ENCODE data around the gene TRMU. TPM values are rescaled to one million over a fixed set of nuclear protein-coding genes. Genes with fewer than 3 reads are reported as not detected.
A peak's percentile ranks its signal among the peaks of the same experiment; 100 is the strongest.

The TRMU gene
- total and polyA plus RNA-seq, 2 of the 8 experiments (the other 6 are each of a cell fraction or from before 2014, with no cell fraction given) = 43.4 to 70.6 TPM

GRCh38 chr22:46363611-46364321, 28.3 kb downstream of the TRMU start:
- H3K27me3 ChIP-seq (replicated peaks in 1 of 4; ENCODE audit: control insufficient read depth in 3 of 4, extremely low read depth in 1 of 4, insufficient read depth in 3 of 4, low read length in 3 of 4) = no peaks in the 10 kb centered on the region
- no peak overlapping the region for H3K27ac ChIP-seq (ENCODE audit: low read depth, low read length)
- no peak overlapping the region for H2BK20ac ChIP-seq (ENCODE audit: low read length)
- no peak overlapping the region for H3K56ac ChIP-seq (replicated peaks; ENCODE audit: insufficient read length, low read depth, low read length)
- no peak overlapping the region for H3K23ac ChIP-seq (ENCODE audit: insufficient read length)
- no peak overlapping the region for H2BK120ac ChIP-seq (replicated peaks; ENCODE audit: low read depth, low read length)
- no peak overlapping the region for H3K18ac ChIP-seq (ENCODE audit: extremely low read depth, low read length)
- CTCF ChIA-PET (ENCODE audit: partially characterized antibody) = interaction anchor here (2.9 kb wide), 1 partner anchor 178 kb away, joined by 13 read pairs; no protein-coding TSS in a partner anchor
- no peak overlapping the region for H4K5ac ChIP-seq (ENCODE audit: insufficient read length, low read depth, low read length)
- peaks cover 0 to 3% (median 0%) of the 10 kb centered on the region in 4 experiments; a peak in 1 of 8 replicates for H3K36me3 ChIP-seq (ENCODE audit: control insufficient read depth in 2 of 4, insufficient read depth in 4 of 4, low read length in 3 of 4)
- no peaks in the 10 kb centered on the region; a peak in 1 of 4 replicates for H3K9me3 ChIP-seq (ENCODE audit: insufficient read depth in 2 of 2, low read depth in 1 of 2, low read length in 1 of 2)
- H3K23me2 ChIP-seq (ENCODE audit: low read depth, low read length) = no peaks in the 10 kb centered on the region
- 90% methylated on average over 30 of the region's 35 CpGs; no CpG with 5 or more reads in 1 of the 2 experiments for WGBS, 2 experiments (ENCODE audit: extremely low coverage in 1 of 2, insufficient coverage in 1 of 2, insufficient read length in 1 of 2, insufficient replicate concordance in 2 of 2, low coverage in 1 of 2, low lambda C conversion rate in 2 of 2, missing lambda C conversion rate in 1 of 2)
- H2BK15ac ChIP-seq (ENCODE audit: low read length) = no peak overlapping the region
- no peak overlapping the region for H3K4me2 ChIP-seq (ENCODE audit: insufficient read depth in 1 of 2, low read depth in 2 of 2, low read length in 2 of 2)
- H2BK12ac ChIP-seq (ENCODE audit: low read depth, low read length) = no peak overlapping the region
- DNase-seq (ENCODE audit: low read depth in 1 of 2, low spot score in 2 of 2) = no peak
- POLR2A ChIA-PET (ENCODE audit: partially characterized antibody) = no interaction called here
- H3K4me1 ChIP-seq (replicated peaks in 1 of 4; ENCODE audit: control insufficient read depth in 3 of 4, insufficient read depth in 4 of 4, low read length in 3 of 4) = peaks cover 0 to 15% (median 6%) of the 10 kb centered on the region in 4 experiments; a peak in 5 of 7 replicates
- no peaks in the 10 kb centered on the region for H3K79me2 ChIP-seq (ENCODE audit: control insufficient read depth in 1 of 2, insufficient read depth in 2 of 2, low read length in 2 of 2)
- H3K9ac ChIP-seq (replicated peaks in 1 of 4; ENCODE audit: extremely low read depth in 1 of 4, low read depth in 3 of 4, low read length in 3 of 4) = no peak overlapping the region
- H3K14ac ChIP-seq (ENCODE audit: insufficient read length) = no peak overlapping the region
- no peak overlapping the region for H3K4ac ChIP-seq (replicated peaks; ENCODE audit: insufficient read length, low read depth, low read length)
- no peak overlapping the region for H3K4me3 ChIP-seq (ENCODE audit: extremely low read depth in 1 of 4, insufficient read depth in 2 of 4, low read depth in 3 of 4, low read length in 4 of 4)
- peaks cover 0 to 5% of the 10 kb centered on the region in 2 experiments for H4K20me1 ChIP-seq (replicated peaks in 1 of 2; ENCODE audit: control insufficient read depth in 1 of 2, insufficient read depth in 2 of 2, low read length in 2 of 2)
- FAIRE-seq = no peak
- H3K79me1 ChIP-seq (ENCODE audit: low read depth, low read length) = no peaks in the 10 kb centered on the region
- H4K8ac ChIP-seq (ENCODE audit: extremely low read depth, insufficient read depth, low read length) = 0 out of 2 replicates have a peak overlapping the region, but pooled peaks have one; percentile 3
- H2AFZ ChIP-seq (ENCODE audit: low read length) = no peak overlapping the region
- TF ChIP-seq GABPA (IDR thresholded peaks at IDR 0.05; ENCODE audit: borderline replicate concordance, insufficient read depth, low read length) (no peak), KDM5A (IDR thresholded peaks at IDR 0.05; ENCODE audit: low read length) (no peak), BRCA1 (IDR thresholded peaks at IDR 0.05; ENCODE audit: low read depth, low read length) (no peak)
- no peak overlapping the region for H2AK5ac ChIP-seq (ENCODE audit: low read depth, low read length)
- H2BK5ac ChIP-seq (ENCODE audit: low read depth, low read length) = no peak overlapping the region
- no peak overlapping the region for H4K91ac ChIP-seq (replicated peaks; ENCODE audit: insufficient read length, low read length)
